PC-3 (cell line): ENCODE data around the gene FAAP100.

Experiments
- EZH2 ChIP-seq: fragments of 300-600 bp; sonication (generic); IDR thresholded peaks from one replicate; pipeline ENCODE4 v1.6.1; 2017; ENCODE audit warnings: antibody characterized with exemption, mild to moderate bottlenecking, low read length; ENCODE audit not compliant: unreplicated experiment
- EZH2phosphoT487 ChIP-seq: fragments of 300-600 bp; sonication (generic); IDR thresholded peaks from 2 replicates; pipeline ENCODE4 v1.6.1; 2018; ENCODE audit warnings: mild to moderate bottlenecking, antibody characterized with exemption, low read length, borderline replicate concordance
- TF ChIP-seq, protein P1 (sequence below): fragments of 300-600 bp; sonication (generic); conservative IDR thresholded peaks from 2 replicates; pipeline ENCODE4 v1.5.1; 2017; ENCODE audit warnings: antibody characterized with exemption, low read depth, mild to moderate bottlenecking, low read length

DNA sequence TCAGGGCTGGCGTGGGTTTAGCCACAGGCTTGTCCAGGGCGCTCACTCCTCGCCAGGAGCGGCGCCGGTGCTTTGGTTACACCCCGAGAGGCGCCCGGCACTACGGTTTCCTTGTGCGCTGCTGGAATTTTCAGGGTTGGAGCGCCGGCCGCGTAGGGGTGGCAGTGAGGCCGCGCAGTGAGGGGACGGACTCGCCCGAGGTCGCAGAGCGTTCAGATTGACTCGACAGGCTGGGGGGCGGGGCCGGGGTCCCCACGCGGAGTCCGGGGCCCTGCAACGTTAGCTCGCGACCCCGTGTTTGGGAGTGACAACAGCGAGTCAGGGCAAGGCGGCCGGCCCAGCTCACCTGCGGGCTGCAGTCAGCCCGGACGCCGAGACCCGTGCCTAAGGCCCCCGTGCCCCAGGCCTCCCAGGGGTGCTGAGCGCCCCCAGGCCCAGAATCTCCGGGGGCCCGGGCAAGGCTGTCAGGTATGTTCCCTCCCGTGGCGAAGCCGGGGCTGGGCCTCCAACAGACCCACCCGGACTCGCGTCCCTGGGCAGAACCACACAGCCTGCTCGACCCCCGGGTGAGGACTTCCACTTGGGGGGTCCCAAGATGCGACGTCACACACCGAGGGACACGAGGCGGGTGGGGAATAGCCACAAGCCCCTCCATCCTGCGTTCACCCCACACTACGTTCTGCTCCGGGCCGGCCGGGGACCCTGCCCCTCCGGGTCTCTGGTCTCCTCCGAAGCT is 38.2 kb downstream of the FAAP100 start:
- TF ChIP-seq EZH2: no peak
- TF ChIP-seq, protein P1, sequence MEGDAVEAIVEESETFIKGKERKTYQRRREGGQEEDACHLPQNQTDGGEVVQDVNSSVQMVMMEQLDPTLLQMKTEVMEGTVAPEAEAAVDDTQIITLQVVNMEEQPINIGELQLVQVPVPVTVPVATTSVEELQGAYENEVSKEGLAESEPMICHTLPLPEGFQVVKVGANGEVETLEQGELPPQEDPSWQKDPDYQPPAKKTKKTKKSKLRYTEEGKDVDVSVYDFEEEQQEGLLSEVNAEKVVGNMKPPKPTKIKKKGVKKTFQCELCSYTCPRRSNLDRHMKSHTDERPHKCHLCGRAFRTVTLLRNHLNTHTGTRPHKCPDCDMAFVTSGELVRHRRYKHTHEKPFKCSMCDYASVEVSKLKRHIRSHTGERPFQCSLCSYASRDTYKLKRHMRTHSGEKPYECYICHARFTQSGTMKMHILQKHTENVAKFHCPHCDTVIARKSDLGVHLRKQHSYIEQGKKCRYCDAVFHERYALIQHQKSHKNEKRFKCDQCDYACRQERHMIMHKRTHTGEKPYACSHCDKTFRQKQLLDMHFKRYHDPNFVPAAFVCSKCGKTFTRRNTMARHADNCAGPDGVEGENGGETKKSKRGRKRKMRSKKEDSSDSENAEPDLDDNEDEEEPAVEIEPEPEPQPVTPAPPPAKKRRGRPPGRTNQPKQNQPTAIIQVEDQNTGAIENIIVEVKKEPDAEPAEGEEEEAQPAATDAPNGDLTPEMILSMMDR: no peak
- TF ChIP-seq EZH2phosphoT487: no peak
